BLaER1 treated with 17β-estradiol and CSF1 and Interleukin-3, amounts not matched to agents 10 nM and 100 nM (cell line): ENCODE data around the gene SLX4.

ENCODE experiments used
- H3K27ac ChIP-seq, 11 experiments: shearing (Covaris generic); formaldehyde crosslinking; 2 replicates each; pipeline ENCODE4 v1.8.1; 2022
- H3K27me3 ChIP-seq, 11 experiments: shearing (Covaris generic); formaldehyde crosslinking; 2 replicates each; pipeline ENCODE4 v1.8.1; 2022
- H3K36me3 ChIP-seq, 11 experiments: shearing (Covaris generic); formaldehyde crosslinking; 2 replicates each; pipeline ENCODE4 v1.8.1; 2022
- H3K4me1 ChIP-seq, 10 experiments: shearing (Covaris generic); formaldehyde crosslinking; 2 replicates each; pipeline ENCODE4 v1.8.1; 2022
- H3K4me2 ChIP-seq, 11 experiments: shearing (Covaris generic); formaldehyde crosslinking; 2 replicates each; pipeline ENCODE4 v1.8.1; 2022
- H3K4me3 ChIP-seq, 10 experiments: shearing (Covaris generic); formaldehyde crosslinking; 2 replicates each; pipeline ENCODE4 v1.8.1; 2022
- H3K9ac ChIP-seq, 11 experiments: shearing (Covaris generic); formaldehyde crosslinking; 2 replicates each; pipeline ENCODE4 v1.8.1; 2022
- H3K9me3 ChIP-seq, 11 experiments: shearing (Covaris generic); formaldehyde crosslinking; replicated peaks in 1 of 11; 2 replicates each; pipeline ENCODE4 v1.8.1; 2022
- H4K20me1 ChIP-seq, 11 experiments: shearing (Covaris generic); formaldehyde crosslinking; 2 replicates each; pipeline ENCODE4 v1.8.1; 2022
- Cebpa-rat ChIP-seq, 11 experiments: shearing (Covaris generic); IDR thresholded peaks; 2 replicates each; pipeline ENCODE4 v1.8.1; 2022

SLX4 gene

GRCh38 chr16:3599121-3599520 is 12.3 kb downstream of the SLX4 start:
- H3K27me3 ChIP-seq: no peaks in the 10 kb centered on the region
- H4K20me1 ChIP-seq: no peaks in the 10 kb centered on the region; a peak in 1 of 22 replicates
- peaks cover 15 to 24% (median 20%) of the 10 kb centered on the region in 11 experiments for H3K9me3 ChIP-seq
- no peak overlapping the region for H3K27ac ChIP-seq
- H3K4me2 ChIP-seq: no peak overlapping the region
- peaks cover 51 to 99% (median 61%) of the 10 kb centered on the region in 11 experiments for H3K36me3 ChIP-seq
- H3K9ac ChIP-seq: no peak overlapping the region
- no peak for TF ChIP-seq Cebpa-rat (IDR thresholded peaks at IDR 0.05)
- H3K4me1 ChIP-seq: peaks cover 0 to 41% (median 22%) of the 10 kb centered on the region in 10 experiments; a peak in 16 of 20 replicates
- H3K4me3 ChIP-seq: no peak overlapping the region

- Histone ChIP-seq H3K4me1 (peaks cover 0 to 49% (median 22%) of the 10 kb centered on the region in 10 experiments; a peak in 16 of 20 replicates), H3K9ac (no peak overlapping the region), H3K4me3 (no peak overlapping the region), H4K20me1 (no peaks in the 10 kb centered on the region; a peak in 1 of 22 replicates), H3K9me3 (peaks cover 15 to 24% (median 20%) of the 10 kb centered on the region in 11 experiments), H3K27ac (no peak overlapping the region), H3K36me3 (peaks cover 43 to 91% (median 52%) of the 10 kb centered on the region in 11 experiments), H3K4me2 (peak overlapping the region in 2 of 11 experiments; percentile 83 to 85; a peak in 2 of 22 replicates), H3K27me3 (no peaks in the 10 kb centered on the region)
- TF ChIP-seq Cebpa-rat (IDR thresholded peaks at IDR 0.05): no peak
Observed at GRCh38 chr16:3598236-3598635, 13.2 kb downstream of the SLX4 start.

- Histone ChIP-seq H3K27ac (peak overlapping the region in 4 of 11 experiments; percentile 26 to 41 (median 32); a peak in 5 of 22 replicates), H3K4me2 (peak overlapping the region in 8 of 11 experiments; percentile 37 to 85 (median 82); a peak in 14 of 22 replicates), H4K20me1 (no peaks in the 10 kb centered on the region; a peak in 1 of 22 replicates), H3K4me1 (peaks cover 0 to 55% (median 23%) of the 10 kb centered on the region in 10 experiments; a peak in 16 of 20 replicates), H3K27me3 (no peaks in the 10 kb centered on the region), H3K36me3 (peaks cover 38 to 88% (median 46%) of the 10 kb centered on the region in 11 experiments), H3K9ac (peak overlapping the region in 1 of 11 experiments; percentile 42; a peak in 2 of 22 replicates), H3K9me3 (peaks cover 15 to 24% (median 20%) of the 10 kb centered on the region in 11 experiments), H3K4me3 (no peak overlapping the region)
- TF ChIP-seq Cebpa-rat (IDR thresholded peaks at IDR 0.05): no peak
Observed at GRCh38 chr16:3597676-3598075, 13.7 kb downstream of the SLX4 start.

DNA sequence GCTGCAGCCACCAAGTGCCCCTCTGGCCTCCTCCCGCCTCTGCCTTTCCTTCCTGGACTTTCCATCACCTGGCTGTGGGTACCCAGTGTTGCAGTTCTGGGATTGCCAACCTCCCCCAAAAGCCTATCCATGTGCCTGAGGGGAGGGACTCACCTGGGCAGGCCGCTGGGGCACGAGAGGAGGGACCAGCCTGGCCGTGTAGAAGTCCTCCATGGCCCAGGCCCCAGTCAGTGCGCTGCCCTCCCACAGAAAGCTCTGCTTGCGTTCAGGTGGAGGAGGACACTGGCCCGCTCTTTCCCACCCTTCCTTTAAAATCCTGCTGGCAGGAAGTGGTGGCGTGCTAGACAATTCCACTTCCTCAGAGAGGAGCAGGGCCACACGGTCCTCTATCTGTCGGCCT is 14.2 kb downstream of the SLX4 start:
- H3K4me2 ChIP-seq: peak overlapping the region in 9 of 11 experiments; percentile 18 to 85 (median 80); a peak in 15 of 22 replicates
- peak overlapping the region in 1 of 11 experiments; percentile 42; a peak in 2 of 22 replicates for H3K9ac ChIP-seq
- peaks cover 33 to 88% (median 45%) of the 10 kb centered on the region in 11 experiments for H3K36me3 ChIP-seq
- H3K4me3 ChIP-seq: no peak overlapping the region
- peak overlapping the region in 4 of 11 experiments; percentile 26 to 41 (median 32); a peak in 7 of 22 replicates for H3K27ac ChIP-seq
- no peaks in the 10 kb centered on the region for H3K27me3 ChIP-seq
- no peak for TF ChIP-seq Cebpa-rat (IDR thresholded peaks at IDR 0.05)
- no peaks in the 10 kb centered on the region; a peak in 1 of 22 replicates for H4K20me1 ChIP-seq
- peaks cover 15 to 24% (median 20%) of the 10 kb centered on the region in 11 experiments for H3K9me3 ChIP-seq
- peaks cover 0 to 60% (median 27%) of the 10 kb centered on the region in 10 experiments; a peak in 16 of 20 replicates for H3K4me1 ChIP-seq

- no peak for TF ChIP-seq Cebpa-rat (IDR thresholded peaks at IDR 0.05)
- Histone ChIP-seq H3K4me2 (peak overlapping the region in 7 of 11 experiments; percentile 4 to 85 (median 83); a peak in 10 of 22 replicates), H3K27ac (0 out of 22 replicates have a peak overlapping the region, but pooled peaks of 1 of the 11 experiments have one; percentile 3), H4K20me1 (peaks cover 0 to 1% (median 0%) of the 10 kb centered on the region in 11 experiments; a peak in 2 of 22 replicates), H3K4me3 (no peak overlapping the region), H3K9ac (no peak overlapping the region; a peak in 1 of 22 replicates), H3K4me1 (peaks cover 0 to 69% (median 37%) of the 10 kb centered on the region in 10 experiments; a peak in 19 of 20 replicates), H3K36me3 (peaks cover 24 to 88% (median 44%) of the 10 kb centered on the region in 11 experiments), H3K27me3 (no peaks in the 10 kb centered on the region), H3K9me3 (peaks cover 15 to 23% (median 20%) of the 10 kb centered on the region in 11 experiments)
Observed at GRCh38 chr16:3596101-3596861, 15.1 kb downstream of the SLX4 start.

- no peak for TF ChIP-seq Cebpa-rat (IDR thresholded peaks at IDR 0.05)
- no peak overlapping the region for H3K9ac ChIP-seq
- H3K4me1 ChIP-seq: peaks cover 7 to 76% (median 44%) of the 10 kb centered on the region in 10 experiments
- H3K36me3 ChIP-seq: peaks cover 17 to 86% (median 39%) of the 10 kb centered on the region in 11 experiments
- peak overlapping the region in 3 of 11 experiments; percentile 15 to 85 (median 83); a peak in 2 of 22 replicates for H3K4me2 ChIP-seq
- peaks cover 0 to 4% (median 0%) of the 10 kb centered on the region in 11 experiments; a peak in 2 of 22 replicates for H4K20me1 ChIP-seq
- no peaks in the 10 kb centered on the region for H3K27me3 ChIP-seq
- H3K27ac ChIP-seq: peak overlapping the region in 4 of 11 experiments; percentile 3 to 37 (median 20); a peak in 3 of 22 replicates
- peaks cover 12 to 16% (median 16%) of the 10 kb centered on the region in 11 experiments for H3K9me3 ChIP-seq
- no peak overlapping the region for H3K4me3 ChIP-seq
Observed at GRCh38 chr16:3595521-3596021, 15.8 kb downstream of the SLX4 start.

- H3K4me3 ChIP-seq: no peak overlapping the region
- TF ChIP-seq Cebpa-rat (IDR thresholded peaks at IDR 0.05): no peak
- peaks cover 12 to 81% (median 49%) of the 10 kb centered on the region in 10 experiments for H3K4me1 ChIP-seq
- peaks cover 12 to 85% (median 34%) of the 10 kb centered on the region in 11 experiments for H3K36me3 ChIP-seq
- H3K27ac ChIP-seq: peak overlapping the region in 4 of 11 experiments; percentile 1 to 37 (median 20); a peak in 6 of 22 replicates
- no peaks in the 10 kb centered on the region for H3K27me3 ChIP-seq
- peaks cover 0 to 4% (median 0%) of the 10 kb centered on the region in 11 experiments; a peak in 2 of 22 replicates for H4K20me1 ChIP-seq
- H3K4me2 ChIP-seq: peak overlapping the region in 2 of 11 experiments; percentile 12 to 15; a peak in 4 of 22 replicates
- H3K9ac ChIP-seq: no peak overlapping the region; a peak in 1 of 22 replicates
- H3K9me3 ChIP-seq: peaks cover 8 to 11% (median 11%) of the 10 kb centered on the region in 11 experiments
Observed at GRCh38 chr16:3595110-3595486, 16.3 kb downstream of the SLX4 start.

DNA sequence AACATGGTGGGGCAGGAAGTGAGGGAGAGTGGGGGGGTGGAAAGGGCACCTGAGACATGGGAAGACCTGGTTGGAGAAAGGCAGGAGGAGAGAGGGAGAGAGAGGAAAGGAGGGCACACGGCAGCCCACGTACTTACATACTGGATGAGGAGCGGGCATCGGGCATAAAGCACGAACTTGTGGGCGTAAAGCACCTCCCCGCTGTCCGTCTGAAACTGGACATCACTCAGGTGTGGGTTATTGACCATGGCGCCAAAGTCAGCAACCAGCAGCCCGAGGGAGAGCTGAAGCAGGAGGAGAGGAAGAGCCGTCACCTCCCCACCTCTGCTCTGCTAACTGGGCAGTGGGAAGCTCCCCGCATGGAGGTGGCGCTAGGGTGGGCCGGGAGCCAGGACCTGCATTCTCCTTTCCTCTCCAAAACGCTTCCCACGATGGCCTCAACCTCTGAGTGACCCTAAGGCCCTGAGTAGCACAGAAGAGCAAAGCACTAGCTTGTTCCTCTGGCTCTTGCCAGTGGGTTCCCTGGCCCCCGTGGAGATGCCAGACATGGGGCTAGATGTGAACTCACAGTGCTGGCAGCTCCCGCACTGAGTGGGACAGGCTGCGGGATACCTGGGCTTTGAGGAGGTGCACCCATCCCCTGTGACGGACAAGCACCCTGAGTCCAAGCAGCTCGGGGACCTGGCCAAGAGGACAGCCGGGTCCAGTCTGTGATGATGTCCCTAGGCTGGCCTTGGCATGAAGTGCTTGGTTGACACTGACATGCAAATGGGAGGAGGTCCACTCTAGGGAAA is 16.9 kb downstream of the SLX4 start:
- Histone ChIP-seq H3K4me3 (no peak overlapping the region), H3K9me3 (peaks cover 2 to 6% (median 5%) of the 10 kb centered on the region in 11 experiments), H3K4me2 (peak overlapping the region in 2 of 11 experiments; percentile 12 to 15; a peak in 4 of 22 replicates), H4K20me1 (peaks cover 0 to 4% (median 0%) of the 10 kb centered on the region in 11 experiments; a peak in 2 of 22 replicates), H3K9ac (no peak overlapping the region; a peak in 1 of 22 replicates), H3K27ac (peak overlapping the region in 4 of 11 experiments; percentile 1 to 37 (median 20); a peak in 5 of 22 replicates), H3K27me3 (no peaks in the 10 kb centered on the region), H3K4me1 (peaks cover 18 to 87% (median 54%) of the 10 kb centered on the region in 10 experiments), H3K36me3 (peaks cover 6 to 79% (median 28%) of the 10 kb centered on the region in 11 experiments; a peak in 20 of 22 replicates)
- TF ChIP-seq Cebpa-rat (IDR thresholded peaks at IDR 0.05): no peak
